Peyer's patch (tissue), 4 donors: ENCODE results near the gene DMD. TPM values are rescaled to one million over a fixed set of nuclear protein-coding genes. Genes with fewer than 3 reads are reported as not detected.

Experiments used
- DNase-seq, 3 donors: peaks; one replicate each; pipeline ENCODE4 v3.0.0-alpha.2; 2017 to 2019
- H3K27ac ChIP-seq, 4 donors: fragments of 200-600 bp; sonication (generic); one replicate each; pipeline ENCODE4 v1.5.1; 2016 to 2019
- H3K27me3 ChIP-seq, 2 donors: fragments of 200-600 bp; sonication (generic); one replicate each; pipeline ENCODE4 v1.5.1; 2019
- H3K36me3 ChIP-seq, 3 donors: fragments of 200-600 bp; sonication (generic); one replicate each; pipeline ENCODE4 v1.5.1; 2016 to 2019
- H3K4me1 ChIP-seq, 4 donors: fragments of 200-600 bp; sonication (generic); one replicate each; pipeline ENCODE4 v1.5.1; 2016 to 2019
- H3K4me3 ChIP-seq, 4 donors: fragments of 200-600 bp; sonication (generic); 1 replicate in 3 of 4; 2 replicates in 1 of 4; pipeline ENCODE4 v1.5.1; 2016 to 2019; ENCODE audit warnings: mild to moderate bottlenecking in 1 of 4
- H3K9me3 ChIP-seq, 4 donors: fragments of 200-600 bp; sonication (generic); one replicate each; pipeline ENCODE4 v1.5.1; 2016 to 2019; ENCODE audit warnings: mild to moderate bottlenecking in 1 of 4
- POLR2A ChIP-seq, 2 donors: fragments of 450-650 bp; IDR thresholded peaks; one replicate each; pipeline ENCODE4 v1.5.1; 2017; ENCODE audit warnings: antibody characterized with exemption in 2 of 2, mild to moderate bottlenecking in 2 of 2, moderate library complexity in 2 of 2
- total RNA-seq, 4 donors: library from RNA; depleted of rRNA; stranded (reverse); fragments of >200 nt; gene quantifications; one replicate each; pipeline ENCODE4 v1.1.0, GENCODE V29; 2016
- TF ChIP-seq, protein P1 (sequence below), 6 experiments: fragments of 450-650 bp in 4 of 6; fragments of 200-600 bp in 2 of 6; sonication (generic) in 1 of 6; IDR thresholded peaks; one replicate each; pipeline ENCODE4 v1.5.1; 2017 to 2019; ENCODE audit warnings: antibody characterized with exemption in 6 of 6, mild to moderate bottlenecking in 3 of 6, moderate library complexity in 1 of 6

DMD gene
- total RNA-seq, 4 donors from 2014 or later = 15.8 to 109 (median 19.1) TPM

DNA sequence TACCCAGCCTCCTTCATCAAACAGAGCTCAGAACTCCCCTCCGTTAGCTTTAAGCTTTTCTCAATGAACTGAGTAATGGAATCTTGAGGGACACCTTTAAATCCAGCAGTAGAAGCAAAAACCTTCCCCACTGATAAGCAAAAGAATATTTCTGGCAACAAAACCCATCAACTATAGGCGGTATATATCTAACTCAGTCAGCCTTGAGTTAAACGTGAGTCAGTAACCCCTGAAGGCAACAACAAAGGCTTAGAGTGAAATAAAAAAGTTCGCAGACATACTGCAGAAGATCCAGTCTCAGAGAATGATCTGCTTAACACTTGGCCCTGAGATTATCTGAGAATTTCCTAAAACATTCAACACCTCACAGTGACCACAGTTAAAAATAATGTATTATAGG lies 77.2 kb downstream of the DMD start:
- Histone ChIP-seq H3K27me3 (no peaks in the 10 kb centered on the region), H3K4me1 (no peaks in the 10 kb centered on the region), H3K36me3 (no peaks in the 10 kb centered on the region), H3K9me3 (no peaks in the 10 kb centered on the region), H3K27ac (no peak overlapping the region), H3K4me3 (no peak overlapping the region)
- no peak for TF ChIP-seq POLR2A (IDR thresholded peaks at IDR 0.05)
- TF ChIP-seq, protein P1, sequence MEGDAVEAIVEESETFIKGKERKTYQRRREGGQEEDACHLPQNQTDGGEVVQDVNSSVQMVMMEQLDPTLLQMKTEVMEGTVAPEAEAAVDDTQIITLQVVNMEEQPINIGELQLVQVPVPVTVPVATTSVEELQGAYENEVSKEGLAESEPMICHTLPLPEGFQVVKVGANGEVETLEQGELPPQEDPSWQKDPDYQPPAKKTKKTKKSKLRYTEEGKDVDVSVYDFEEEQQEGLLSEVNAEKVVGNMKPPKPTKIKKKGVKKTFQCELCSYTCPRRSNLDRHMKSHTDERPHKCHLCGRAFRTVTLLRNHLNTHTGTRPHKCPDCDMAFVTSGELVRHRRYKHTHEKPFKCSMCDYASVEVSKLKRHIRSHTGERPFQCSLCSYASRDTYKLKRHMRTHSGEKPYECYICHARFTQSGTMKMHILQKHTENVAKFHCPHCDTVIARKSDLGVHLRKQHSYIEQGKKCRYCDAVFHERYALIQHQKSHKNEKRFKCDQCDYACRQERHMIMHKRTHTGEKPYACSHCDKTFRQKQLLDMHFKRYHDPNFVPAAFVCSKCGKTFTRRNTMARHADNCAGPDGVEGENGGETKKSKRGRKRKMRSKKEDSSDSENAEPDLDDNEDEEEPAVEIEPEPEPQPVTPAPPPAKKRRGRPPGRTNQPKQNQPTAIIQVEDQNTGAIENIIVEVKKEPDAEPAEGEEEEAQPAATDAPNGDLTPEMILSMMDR (IDR thresholded peaks at IDR 0.05) = no peak
- no peak for DNase-seq

DNA sequence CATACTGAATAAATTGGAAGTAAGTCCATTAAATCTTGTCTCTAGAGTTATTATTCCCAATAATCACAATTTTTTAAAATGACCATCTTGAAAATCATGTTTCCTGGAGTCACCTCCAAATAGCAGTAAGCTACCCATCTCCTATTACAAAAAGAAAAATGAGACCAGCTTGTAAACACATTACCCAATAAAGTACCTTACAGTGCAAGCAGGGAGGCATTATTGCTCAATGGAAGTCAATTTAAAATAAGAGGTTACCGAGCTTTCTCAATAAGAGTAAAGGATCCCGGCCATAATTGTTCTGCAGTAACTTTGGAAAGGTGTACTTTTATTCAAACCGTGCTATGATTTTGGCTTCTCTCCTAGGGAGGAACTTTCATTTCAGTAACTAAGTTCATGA lies 78.0 kb downstream of the DMD start:
- Histone ChIP-seq H3K27ac (no peak overlapping the region), H3K4me1 (no peaks in the 10 kb centered on the region), H3K36me3 (no peaks in the 10 kb centered on the region), H3K9me3 (no peaks in the 10 kb centered on the region), H3K4me3 (no peak overlapping the region), H3K27me3 (no peaks in the 10 kb centered on the region)
- TF ChIP-seq POLR2A (IDR thresholded peaks at IDR 0.05) = no peak
- TF ChIP-seq, protein P1 (IDR thresholded peaks at IDR 0.05) = no peak
- DNase-seq = no peak

GRCh38 chrX:33132569-33132968 lies 78.8 kb downstream of the DMD start:
- TF ChIP-seq, protein P1 (IDR thresholded peaks at IDR 0.05) = no peak
- no peak for TF ChIP-seq POLR2A (IDR thresholded peaks at IDR 0.05)
- DNase-seq = no peak
- Histone ChIP-seq H3K4me1 (no peaks in the 10 kb centered on the region), H3K27ac (no peak overlapping the region), H3K27me3 (no peaks in the 10 kb centered on the region), H3K9me3 (no peaks in the 10 kb centered on the region), H3K4me3 (no peak overlapping the region), H3K36me3 (no peaks in the 10 kb centered on the region)

- Histone ChIP-seq H3K27ac (no peak overlapping the region), H3K36me3 (no peaks in the 10 kb centered on the region), H3K4me3 (no peak overlapping the region), H3K9me3 (no peaks in the 10 kb centered on the region), H3K27me3 (no peaks in the 10 kb centered on the region), H3K4me1 (no peaks in the 10 kb centered on the region)
- no peak for DNase-seq
- TF ChIP-seq POLR2A (IDR thresholded peaks at IDR 0.05) = no peak
- TF ChIP-seq, protein P1 (IDR thresholded peaks at IDR 0.05) = no peak
Measured at GRCh38 chrX:33129607-33130006, 81.7 kb downstream of the DMD start.

DNA sequence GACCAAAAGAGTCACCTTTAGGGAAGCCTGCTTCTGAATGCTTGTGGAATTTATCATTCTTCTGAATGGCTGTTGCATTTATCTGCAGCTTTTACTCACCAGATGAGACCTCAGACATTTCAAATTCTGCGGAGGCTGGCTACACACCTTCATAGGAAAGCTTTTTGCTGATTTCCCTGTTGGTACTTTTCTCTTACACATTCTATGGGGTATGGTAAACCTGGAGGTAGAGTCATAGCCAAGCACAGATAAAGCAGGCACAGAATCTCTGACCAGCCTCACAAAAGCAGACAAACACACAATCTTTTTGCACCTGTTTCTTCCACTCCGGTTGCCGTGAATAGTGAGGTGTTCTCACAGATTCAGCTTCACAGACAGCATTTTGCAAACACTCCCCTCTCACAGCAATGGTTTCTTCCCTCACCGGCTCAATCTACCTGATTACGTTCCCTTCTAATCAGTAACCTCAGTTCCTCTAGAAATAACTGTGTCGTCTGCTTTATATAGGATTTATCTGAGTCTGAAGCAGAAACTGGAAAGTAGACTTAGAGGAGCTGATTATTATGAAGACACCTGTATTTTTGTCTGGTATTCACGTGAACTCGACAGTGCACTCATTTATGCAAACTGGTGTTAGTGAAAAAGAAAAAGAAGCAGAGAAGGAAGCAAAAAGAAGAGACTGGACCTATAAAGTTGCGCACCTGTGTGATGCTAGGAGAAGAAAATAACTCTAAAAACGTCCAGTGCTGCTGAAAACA lies 83.1 kb downstream of the DMD start:
- no peak overlapping the region for H3K27ac ChIP-seq
- no peak for DNase-seq

More for the DNA sequence above, 83.1 kb downstream of the DMD start:
- no peaks in the 10 kb centered on the region for H3K36me3 ChIP-seq
- H3K4me1 ChIP-seq = no peaks in the 10 kb centered on the region
- no peaks in the 10 kb centered on the region for H3K9me3 ChIP-seq
- H3K4me3 ChIP-seq = no peak overlapping the region
- no peaks in the 10 kb centered on the region for H3K27me3 ChIP-seq
- no peak for TF ChIP-seq POLR2A (IDR thresholded peaks at IDR 0.05)
- TF ChIP-seq, protein P1 (IDR thresholded peaks at IDR 0.05) = no peak
